Brain pericyte (primary cell): ENCODE results near the gene ALOX12.
A peak's percentile ranks its signal among the peaks of the same experiment; 100 is the strongest.

Experiments
- DNase-seq: peaks from one replicate; pipeline ENCODE4 v3.0.0-alpha.2; 2012; ENCODE audit warnings: low read depth, low spot score

The ALOX12 gene

DNA sequence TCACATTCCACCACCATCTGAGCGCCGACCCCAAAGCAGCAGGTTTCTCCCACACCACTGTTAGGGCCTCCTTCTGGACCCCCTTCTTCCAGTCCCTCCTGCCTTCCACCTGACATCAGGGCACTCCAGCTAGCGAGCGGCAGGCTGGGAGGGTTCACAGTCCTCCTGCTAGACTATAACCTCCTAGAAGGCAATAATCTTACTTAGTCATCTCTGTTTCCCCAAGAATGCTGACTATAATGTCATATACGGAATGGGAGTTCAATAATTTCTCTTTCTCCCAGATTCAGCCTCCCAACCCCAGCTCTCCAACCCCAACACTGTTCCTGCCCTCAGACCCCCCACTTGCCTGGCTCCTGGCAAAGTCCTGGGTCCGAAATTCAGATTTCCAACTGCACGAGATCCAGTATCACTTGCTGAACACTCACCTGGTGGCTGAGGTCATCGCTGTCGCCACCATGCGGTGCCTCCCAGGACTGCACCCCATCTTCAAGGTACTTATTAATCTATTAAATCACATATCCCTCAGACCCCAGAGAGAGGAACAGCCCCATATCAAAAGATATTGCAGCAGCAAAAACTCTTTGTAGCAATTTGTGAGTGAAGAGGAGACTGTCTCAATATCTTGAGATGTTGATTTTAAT, 5.6 kb downstream of the ALOX12 start:
- DNase-seq, result no peak

DNA sequence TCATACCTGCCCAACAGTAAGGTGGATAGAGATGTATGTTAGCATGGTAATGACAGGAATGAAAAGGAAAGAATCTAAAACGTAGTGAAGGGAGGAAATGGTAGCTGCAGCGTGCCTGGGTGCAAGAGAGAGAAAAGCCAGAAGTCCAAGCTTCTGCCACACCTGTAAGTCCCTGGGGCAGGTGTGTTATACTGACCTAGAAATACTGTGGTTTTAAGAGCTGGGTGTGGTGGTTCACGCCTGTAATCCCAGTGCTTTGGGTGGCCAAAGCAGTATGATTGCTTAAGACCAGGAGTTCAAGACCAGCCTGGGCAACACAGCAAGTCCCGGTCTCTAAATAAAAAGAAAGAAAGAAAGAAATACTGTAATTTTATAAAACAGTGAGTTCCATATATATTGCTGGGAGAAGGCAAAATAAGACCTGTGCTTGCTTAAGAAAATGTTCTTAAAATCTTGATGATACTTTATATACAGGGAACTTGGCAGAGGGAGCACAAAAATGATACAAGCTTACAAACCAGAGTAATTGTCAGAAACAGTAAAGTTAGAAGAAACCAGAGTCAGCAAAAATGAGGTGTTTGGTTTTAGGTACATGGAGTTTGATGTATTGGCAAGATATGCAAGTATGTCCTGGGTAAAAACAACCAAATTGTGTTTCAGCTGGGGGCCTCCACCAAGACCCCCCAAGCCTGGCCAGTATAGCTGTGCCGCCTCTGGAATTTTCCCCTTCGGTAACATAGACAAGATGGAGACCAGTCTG, 6.6 kb downstream of the ALOX12 start:
- no peak for DNase-seq

DNA sequence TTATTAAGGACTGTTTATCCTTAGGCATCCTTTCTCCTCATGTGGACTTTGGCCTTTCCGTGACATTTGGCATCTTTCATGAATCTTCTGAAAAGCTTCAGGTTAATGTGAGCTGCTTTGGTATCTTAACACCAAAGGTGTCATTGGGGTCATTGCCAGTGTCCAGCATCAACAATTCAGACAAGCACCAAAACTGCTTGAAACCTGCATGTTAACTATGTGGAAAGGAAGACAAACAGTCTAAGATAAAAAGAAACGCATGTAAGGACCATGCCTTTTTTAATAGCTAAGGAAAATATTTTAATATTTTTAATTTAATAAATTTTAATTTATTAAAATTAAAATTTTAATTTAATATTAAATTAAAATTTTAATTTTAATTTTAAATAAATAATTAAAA, 7.9 kb downstream of the ALOX12 start:
- no peak for DNase-seq

DNA sequence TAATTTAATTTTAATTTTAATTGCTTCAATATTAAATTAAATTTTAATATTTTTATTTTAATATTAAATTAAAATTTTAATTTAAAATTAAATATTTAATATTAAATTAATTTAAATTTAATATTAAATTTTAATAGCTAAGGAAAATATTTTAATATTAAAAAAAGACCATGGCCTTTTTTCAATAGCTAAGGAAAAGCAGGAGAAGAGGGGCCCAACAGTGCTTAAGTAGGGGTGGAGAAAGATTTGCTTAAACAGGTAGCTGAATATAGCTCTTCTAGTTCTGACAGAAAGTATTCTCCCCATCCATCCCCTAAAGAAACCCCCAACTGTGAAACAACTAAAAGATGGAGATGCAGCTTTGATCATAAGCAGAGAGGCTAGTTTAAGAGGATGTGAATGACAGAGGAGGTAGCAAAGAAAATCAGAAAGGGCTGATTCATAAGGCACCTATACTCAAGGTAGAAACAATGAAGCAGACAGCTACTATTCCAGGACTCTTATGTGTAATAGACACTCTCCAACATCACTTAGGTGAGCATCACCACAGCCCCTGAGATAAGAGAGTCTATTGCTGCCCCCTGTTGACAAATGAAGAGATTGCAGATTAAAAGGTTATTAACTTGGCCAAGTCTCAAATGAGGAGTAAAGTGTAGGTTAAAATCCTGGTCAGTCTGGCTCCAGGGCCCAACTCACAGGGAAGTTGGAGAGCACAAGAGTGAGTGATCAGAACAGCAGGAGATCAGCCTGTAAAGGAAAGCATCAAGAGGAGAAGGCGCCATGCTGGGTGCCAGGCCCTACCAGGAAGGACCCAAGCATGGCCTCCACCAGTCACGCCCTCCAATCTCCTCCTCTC, 8.8 kb downstream of the ALOX12 start:
- DNase-seq, result no peak

DNA sequence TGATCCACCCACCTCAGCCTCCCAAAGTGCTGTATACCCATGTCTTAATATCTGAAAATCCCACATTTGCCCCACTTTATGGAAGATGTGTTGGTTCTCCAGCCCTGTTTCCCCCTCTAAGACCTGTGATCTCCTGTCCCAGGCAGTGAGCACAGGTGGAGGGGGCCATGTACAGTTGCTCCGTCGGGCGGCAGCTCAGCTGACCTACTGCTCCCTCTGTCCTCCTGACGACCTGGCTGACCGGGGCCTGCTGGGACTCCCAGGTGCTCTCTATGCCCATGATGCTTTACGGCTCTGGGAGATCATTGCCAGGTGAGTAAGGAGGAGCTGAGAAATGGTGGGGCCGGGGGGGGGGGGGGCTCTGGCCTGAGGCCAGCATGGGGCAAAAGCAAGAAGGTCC, 9.9 kb downstream of the ALOX12 start:
- DNase-seq, result no peak

DNA sequence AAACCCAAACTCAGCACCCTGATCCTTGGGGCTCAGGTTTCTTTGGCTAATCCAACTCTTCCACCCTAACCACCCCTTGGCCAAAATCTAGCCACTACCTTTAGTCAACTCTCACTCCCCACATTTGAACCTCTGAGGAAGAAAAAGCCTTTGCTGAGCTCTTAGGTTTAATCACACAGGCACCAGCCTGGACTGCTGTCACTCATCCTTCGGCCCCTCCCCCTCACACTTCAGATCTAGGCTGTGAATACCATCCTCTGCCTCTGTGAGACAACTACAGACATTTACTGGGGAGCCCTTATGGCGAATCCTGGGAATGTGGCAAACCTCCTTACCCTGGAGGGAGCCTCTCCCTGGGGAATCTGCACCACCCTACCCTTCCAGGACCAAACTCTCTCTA, 11.3 kb downstream of the ALOX12 start:
- DNase-seq, result no peak

DNA sequence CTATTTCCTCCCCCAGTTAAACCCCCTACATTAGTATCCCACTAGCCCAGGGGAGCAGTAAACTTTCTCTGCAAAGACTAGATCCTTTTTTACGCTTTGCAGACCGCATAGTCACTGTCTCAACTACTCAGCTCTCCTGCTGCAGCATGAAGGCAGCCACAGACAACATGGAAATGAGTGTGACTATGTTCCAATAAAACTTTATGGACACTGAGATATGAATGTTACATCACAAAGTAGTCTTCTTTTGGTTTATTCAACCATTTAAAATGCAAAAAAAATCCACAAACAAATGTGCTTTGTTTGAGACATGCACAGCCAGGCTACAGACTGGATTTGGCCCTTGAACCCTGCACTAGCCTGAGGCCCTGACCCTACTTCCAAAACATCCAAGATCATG, 14.7 kb downstream of the ALOX12 start:
- no peak for DNase-seq

DNA sequence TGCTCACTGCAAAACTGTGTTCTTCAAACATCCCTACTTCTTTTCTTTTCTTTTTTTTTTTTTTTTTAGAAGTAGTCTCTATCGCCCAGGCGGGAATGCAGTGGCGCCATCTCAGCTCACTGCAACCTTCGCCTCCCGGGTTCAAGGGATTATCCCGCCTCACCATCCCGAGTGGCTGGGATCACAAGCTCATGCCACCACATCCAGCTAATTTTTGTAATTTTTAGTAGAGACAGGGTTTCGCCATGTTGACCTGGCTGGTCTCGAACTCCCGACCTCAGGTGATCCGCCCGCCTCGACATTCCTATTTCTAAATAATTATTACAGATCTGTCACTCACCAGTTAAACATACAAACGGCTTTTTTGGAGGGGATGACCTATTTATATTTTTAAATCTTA, 15.6 kb downstream of the ALOX12 start:
- no peak for DNase-seq

DNA sequence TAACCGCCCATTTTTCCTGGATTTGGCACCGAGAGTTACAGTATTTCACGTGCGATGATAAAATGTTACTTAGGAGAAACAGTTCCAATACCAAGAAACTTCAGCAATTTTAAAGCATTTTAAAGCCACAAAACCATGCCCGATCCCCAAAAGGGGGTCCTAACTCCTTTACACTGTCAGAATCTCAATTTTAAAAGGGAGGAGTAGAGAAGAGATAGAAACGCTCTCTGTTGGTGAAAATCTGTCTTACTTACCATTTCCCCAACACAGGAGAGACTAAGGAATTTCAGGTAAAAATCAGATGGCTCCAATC, 16.0 kb downstream of the ALOX12 start:
- DNase-seq, result no peak

DNA sequence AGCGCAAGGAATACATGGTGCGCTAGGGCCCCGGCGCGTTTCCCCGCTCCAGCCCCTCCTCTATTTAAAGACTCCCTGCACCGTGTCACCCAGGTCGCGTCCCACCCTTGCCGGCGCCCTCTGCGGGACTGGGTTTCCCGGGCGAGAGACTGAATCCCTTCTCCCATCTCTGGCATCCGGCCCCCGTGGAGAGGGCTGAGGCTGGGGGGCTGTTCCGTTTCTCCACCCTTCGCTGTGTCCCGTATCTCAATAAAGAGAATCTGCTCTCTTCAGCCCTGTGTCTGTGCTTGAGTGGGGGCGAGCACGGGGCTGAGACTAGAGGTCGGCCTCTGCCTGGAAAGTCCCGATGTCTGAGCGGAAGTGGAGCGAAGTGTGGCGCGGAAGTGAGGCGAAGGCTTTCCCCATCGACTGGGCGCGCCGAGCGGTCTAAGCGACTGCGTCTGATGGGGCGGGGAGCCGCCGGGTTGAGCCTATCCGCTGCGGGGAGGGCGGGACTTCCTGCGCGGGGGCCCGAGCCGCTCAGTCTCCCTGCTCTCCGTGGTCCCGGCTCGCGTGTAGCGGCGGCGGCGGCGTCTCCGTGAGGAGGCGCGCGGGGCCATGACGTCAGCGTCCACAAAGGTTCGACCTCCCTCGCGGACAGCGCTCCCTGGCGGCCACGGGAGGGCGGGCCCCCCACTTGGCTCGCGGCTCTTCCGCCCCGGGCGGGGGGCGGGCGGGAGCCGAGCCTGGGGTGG, 18.6 kb downstream of the ALOX12 start:
- DNase-seq, result peak; percentile 91

DNA sequence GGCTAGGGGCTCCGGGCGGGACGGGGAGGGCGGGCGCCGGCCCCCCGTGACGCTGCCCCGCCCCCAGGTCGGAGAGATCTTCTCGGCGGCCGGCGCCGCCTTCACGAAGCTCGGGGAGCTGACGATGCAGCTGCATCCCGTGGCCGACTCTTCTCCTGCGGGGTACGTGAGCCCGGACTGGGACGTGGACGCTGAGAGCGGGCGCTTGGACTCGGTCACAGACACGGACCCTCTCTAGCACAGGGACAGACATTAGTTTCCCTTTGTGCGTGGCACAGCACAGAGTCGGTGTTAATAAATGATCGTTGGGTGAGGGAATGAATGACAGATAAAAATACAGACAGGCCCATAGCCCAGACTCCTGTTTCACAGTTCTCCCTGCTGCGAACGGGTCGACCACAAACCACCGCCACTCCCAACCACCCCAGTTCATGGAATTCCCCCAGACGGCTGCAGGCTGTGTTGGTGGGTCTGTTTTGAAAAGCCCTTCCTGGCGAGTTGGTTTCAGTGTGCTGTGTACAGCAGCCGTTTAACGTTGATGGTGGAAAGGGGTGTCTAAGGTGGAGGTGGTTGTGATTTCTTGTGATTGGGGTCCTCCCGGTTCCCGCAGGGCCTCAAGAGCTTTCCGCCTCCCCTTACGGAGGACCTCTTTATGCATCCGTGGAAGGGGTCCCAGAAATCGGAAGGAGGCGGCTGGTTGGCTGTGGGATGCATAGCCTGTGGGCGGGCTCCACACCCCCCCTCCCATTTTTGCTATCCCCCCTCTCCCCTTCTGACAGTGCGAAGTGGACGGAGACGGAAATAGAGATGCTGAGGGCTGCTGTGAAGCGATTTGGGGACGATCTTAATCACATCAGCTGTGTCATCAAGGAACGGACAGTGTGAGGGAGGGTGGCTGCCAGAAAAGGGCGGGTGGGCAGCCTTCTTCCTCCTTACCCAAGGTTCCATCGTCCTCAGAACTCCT, 19.4 kb downstream of the ALOX12 start:
- DNase-seq, result no peak

DNA sequence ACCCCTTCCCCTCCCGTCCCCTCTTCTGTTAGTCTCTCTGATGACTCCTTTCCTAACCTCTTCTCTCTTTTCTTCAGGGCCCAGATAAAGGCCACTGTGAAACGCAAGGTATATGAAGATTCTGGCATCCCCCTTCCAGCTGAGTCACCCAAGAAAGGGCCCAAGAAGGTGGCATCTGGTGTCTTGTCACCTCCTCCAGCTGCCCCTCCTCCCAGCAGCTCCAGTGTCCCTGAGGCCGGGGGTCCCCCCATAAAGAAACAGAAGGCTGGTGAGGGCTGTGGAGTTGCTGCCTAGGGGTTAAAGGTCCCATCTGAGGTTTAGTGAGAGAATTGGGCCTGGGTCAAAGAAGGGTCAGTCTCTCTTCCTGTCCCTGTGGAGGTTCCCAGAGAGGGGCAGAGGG, 20.6 kb downstream of the ALOX12 start:
- DNase-seq, result no peak

DNA sequence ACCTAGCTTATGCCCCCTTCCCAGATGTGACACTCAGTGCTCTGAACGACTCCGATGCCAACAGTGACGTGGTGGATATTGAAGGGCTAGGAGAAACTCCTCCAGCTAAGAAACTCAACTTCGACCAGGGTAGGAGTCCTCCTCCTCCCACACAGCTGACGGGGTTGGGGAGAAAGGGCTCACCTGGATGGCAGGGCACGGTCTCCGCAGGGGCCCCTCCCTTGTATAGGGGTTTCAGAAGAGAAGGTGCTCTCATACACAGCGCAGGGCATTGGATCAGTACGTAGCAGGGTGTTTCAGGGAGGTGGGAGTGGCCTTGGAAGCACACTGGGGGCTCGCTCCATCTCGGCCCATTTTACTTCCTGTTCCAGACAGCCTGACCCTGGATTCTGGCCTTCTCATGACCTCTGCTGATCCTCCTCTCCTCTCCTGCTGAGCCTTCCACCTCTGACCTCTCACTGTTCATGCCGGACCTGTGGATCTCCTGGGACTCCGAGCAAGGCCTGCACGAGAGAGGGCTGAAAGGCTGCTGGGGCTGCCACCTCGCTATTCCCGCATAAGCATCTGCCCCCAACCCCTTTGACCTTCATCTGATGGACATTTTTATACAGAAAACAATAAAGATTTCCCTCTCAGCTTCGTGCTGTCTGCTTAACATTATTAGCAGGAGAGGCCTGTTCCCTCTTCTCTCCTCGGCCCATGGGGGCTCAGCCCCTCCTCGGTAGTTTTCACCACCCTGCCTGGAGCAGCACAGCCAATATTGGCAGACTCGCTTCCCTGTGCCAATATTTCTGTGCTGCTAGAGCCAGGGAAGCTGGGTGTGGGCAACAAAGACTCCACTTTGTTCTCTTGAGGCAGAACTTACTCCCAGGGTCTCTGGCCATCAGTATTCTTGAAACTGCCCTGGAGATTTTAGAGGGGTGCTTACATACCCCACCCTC, 21.3 kb downstream of the ALOX12 start:
- DNase-seq, result no peak

DNA sequence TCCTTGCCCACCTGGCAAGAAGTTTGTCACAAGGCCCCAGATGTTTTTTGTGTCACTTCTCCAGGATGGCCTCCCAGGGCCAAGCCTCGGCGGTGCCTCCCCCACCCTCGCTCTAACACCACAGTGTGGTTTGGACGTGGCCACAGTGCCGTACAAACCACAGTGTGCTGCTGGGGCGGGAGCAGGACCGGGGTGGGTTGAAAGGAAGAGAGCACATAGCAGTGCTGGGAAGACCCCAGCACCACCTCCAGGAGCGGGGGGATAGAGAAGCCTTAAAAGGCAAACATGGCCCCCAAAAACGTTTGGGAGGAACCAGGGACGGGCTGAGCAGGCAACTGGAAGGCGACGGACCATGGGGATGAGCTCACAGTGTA, 22.0 kb downstream of the ALOX12 start:
- DNase-seq, result no peak

DNA sequence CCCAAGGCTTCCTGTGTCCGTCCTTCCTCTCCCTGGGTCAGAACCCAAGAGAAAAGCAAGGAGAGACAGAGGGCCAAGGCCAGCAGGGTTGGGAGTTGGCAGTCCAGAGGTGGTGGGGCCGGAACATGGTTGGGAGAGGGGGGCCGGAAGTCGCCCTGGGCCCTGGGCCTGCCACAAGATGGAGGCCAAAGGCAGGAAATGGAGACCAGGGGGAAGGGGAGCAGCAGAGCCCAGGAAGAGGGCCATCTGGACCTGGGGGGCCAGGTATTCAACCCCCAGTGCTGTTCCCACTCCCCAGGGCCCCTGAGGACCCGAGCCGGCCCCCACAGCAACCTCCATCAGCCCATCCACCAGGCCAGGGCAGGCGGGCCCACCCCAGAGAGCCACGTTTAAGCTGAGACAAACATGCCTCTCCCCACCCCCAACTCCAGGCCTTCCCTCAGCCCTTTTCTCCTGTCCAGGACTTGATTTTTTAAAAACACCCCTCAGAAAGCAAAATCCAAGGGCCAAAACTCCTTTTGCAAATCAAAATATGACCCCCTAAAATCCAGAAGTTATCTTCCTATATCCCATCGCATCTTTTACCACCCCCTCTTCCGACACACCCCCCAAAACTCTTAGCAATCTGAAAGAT, 22.6 kb downstream of the ALOX12 start:
- DNase-seq, result no peak

DNA sequence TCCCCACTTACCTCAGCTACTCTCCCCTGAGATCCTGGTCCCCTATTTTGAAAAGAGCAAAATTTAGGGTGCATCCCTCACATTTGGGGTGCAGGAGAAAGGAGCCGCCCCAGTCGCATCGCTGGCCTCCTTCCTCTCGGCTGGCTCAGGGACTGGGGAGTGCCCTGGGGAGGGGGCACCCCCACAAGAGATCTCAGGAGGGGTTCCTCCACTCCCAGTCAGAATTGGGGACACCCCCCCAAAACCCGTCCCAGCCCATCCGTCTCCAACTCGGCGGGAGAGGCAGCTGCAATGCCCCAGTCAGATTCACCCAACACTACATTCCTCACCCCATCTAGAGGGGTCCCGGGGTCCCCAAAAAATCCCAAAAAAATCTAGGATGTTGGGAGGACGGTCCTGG, 23.5 kb downstream of the ALOX12 start:
- DNase-seq, result no peak

DNA sequence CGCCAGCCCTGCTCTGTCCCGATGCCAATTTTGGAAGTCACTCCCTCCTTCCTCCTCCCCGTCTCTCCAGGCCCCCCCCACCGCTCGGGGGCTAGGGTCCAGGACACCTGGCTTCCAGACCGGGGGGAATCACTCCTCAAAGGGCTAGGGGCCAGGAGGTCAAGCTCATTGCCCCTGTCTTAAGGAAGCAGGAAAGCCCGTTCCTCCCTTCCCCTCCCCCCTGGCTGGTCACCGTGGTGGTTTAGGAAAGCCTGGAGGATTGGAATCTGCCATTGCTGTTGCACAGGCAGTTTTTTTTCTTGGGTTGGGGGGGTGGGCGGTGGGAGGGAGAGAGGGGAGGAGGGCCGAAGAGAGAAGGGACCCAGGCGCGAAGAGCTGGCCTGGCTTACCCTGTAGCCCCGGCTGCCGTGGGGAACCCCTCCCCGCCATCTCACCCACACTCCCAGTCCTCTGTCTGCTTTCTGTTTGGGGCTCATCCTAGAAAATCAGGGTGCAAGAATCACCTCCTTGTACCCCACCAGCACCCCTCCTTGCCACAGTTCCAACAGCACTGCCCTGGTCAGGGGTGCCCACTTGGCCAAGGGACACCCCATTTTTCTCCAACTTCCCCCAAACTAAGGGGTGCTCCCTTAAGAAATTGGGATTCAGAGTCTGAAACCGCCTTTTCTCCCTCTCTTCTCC, 24.1 kb downstream of the ALOX12 start:
- DNase-seq, result no peak

DNA sequence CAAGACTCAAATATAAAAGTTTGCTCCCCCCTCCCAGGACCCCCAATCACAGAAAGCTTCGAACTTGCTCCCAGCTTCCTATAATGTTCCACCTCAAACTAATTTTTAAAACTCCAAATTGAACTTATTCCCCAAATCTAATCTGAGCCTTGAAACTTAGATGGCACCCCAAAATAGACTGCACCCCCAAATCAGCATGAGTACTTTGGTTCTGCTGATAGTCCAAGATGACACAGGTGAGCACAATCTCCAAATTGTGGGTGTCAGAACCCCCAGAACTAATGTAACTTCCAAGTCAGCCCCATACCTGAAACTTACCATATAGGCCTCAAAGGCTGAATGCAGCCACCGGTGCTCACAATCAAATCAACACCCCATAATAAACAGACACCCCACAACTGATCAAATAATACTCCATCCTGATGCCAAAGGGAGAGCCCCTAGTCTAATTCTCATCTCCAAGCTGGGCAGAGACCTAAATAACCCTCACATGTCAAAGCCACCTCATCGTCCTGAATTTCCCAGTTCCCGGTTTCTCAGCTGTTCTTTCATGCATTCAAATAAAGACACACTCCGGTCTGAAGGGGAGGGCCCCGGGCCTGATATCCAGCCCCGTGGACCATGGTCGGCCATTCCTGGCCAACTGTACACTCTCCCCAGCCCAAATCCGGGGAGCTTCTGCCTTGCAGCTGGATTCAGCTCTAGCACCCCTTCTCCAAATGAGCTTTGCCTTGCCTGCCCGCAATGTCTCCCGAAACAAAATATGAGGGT, 25.2 kb downstream of the ALOX12 start:
- no peak for DNase-seq
